Activated CD4-positive, alpha-beta memory T cell treated with anti-CD3 and anti-CD28 coated beads for 36 hours (primary cell): ENCODE results near the gene SLC44A1. TPM values are rescaled to one million over a fixed set of nuclear protein-coding genes. Genes with fewer than 3 reads are reported as not detected.

Experiments
- CTCF ChIA-PET: fragments of 350-600 bp; sonication (Branson Sonifier 250); formaldehyde crosslinking; loops from one replicate; lab custom pipeline; 2021; ENCODE audit warnings: antibody characterized with exemption, inconsistent platforms; lab: Charles Lee
- POLR2A ChIA-PET: fragments of 350-600 bp; sonication (Branson Sonifier 250); formaldehyde crosslinking; loops from one replicate; lab custom pipeline; 2021; ENCODE audit warnings: antibody characterized with exemption; lab: Charles Lee
- DNase-seq: peaks from one replicate; pipeline ENCODE4 v3.0.0-alpha.2; 2020
- H3K27ac Mint-ChIP-seq: one replicate; pipeline ENCODE4 v1.8.0; 2021; ENCODE audit warnings: mixed read lengths
- H3K27me3 Mint-ChIP-seq: one replicate; pipeline ENCODE4 v1.8.0; 2021; ENCODE audit warnings: mixed read lengths
- H3K36me3 Mint-ChIP-seq: one replicate; pipeline ENCODE4 v1.8.0; 2021; ENCODE audit warnings: mixed read lengths
- H3K4me1 Mint-ChIP-seq: one replicate; pipeline ENCODE4 v1.8.0; 2021; ENCODE audit warnings: low read depth, mixed read lengths
- H3K4me3 Mint-ChIP-seq: one replicate; pipeline ENCODE4 v1.8.0; 2021; ENCODE audit warnings: mild to moderate bottlenecking, mixed read lengths
- H3K9me3 Mint-ChIP-seq: one replicate; pipeline ENCODE4 v1.8.0; 2021; ENCODE audit warnings: mixed read lengths
- intact Hi-C: fragments of 100-400 bp; cut with micrococcal nuclease; formaldehyde crosslinking; loops from one replicate; pipeline ENCODE4 v1.15.1; 2023
- total RNA-seq, 2 experiments: library from RNA; stranded (reverse); gene quantifications; one replicate each; pipeline ENCODE4 v1.2.3, GENCODE V29; 2021

SLC44A1 gene
- total RNA-seq, 2 experiments from 2014 or later: 11.8 to 12.2 TPM

DNA sequence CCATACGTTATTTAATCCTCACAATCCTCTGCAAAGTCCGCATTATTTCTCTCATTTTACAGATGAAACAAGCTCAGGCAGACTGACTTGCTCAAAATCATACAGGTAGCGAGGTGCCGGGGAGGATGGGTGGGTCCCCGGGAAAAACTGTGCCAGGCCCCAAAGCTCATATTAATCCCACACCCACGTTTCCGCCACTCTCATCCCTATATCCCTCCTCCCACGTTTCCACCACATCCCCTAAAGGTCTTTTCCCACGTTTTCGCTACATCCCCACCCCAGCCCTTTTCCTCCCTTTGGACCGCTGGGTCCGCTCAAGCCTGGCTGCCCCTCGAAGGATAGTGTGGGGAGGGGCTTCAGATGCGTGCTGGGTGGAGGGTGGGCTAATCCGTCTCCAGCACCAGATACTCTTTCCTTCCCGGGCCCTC lies 202.9 kb downstream of the SLC44A1 start:
- no peaks in the 10 kb centered on the region for H3K9me3 Mint-ChIP-seq
- POLR2A ChIA-PET: no interaction called here
- no peak for DNase-seq
- intact Hi-C loops: loop anchor here (1.0 to 5.0 kb wide), 5 partner anchors 95 to 1355 kb away; partner anchors contain the start of genes FKTN and SMC2
- H3K27me3 Mint-ChIP-seq: no peaks in the 10 kb centered on the region
- H3K4me1 Mint-ChIP-seq: peaks cover 13% of the 10 kb centered on the region
- peak overlapping the region; percentile 49 for H3K27ac Mint-ChIP-seq
- CTCF ChIA-PET: interaction anchor here (0.8 to 1.0 kb wide), 2 partner anchors 24 to 700 kb away, joined by 3 to 4 read pairs; partner anchors contain the start of gene NIPSNAP3A
- H3K4me3 Mint-ChIP-seq: peak overlapping the region; percentile 63
- no peaks in the 10 kb centered on the region for H3K36me3 Mint-ChIP-seq

DNA sequence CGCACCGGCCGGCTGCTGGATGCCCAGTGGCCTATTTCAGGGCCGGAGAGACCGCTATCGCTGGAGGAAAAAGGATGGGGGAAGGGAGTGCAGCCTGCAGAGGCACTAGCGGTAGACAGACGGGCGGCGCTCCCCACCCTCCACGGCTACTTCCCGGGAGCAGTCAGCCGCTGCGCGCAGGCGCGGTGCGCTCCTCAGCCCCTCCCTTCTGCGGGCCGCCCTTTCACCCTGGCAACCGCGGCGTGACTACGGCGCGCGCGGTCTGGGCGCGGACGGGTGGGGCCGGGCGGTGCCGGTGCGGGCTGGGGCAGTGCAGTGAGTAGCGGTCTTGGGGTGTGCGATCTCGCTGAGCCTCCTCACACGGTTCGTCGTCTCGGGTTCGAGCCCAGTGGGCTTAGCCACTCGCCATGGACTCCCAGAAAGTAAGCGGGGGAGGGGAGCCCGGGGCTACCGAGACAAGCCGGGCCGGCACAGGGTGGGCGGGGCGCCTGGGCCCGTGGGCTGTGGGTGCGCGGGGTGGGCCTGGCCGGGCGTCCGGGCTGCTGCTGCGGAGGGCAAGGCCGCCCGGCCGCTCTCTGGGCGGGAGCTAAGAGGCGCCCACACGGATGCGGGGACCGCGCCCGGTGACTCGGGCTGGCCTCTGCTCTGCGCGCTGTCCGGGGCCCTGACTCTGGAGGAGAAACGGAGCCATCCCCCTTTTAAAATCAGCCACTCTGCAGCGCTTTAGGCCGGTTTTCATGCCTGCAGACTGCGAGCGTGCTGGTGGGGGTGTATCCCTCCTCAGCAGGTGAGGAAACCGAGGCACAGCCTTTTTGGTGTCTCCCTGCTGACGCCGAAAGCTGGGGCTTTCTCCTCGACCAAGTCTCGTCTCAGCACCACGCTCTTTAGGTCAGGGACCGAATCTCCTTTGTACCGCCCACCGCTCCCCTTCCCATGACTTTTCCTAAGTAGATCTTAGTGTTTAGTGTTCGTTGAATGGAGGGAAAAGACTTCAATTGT lies 203.7 kb downstream of the SLC44A1 start, which contains the start of gene FSD1L:
TSS of gene FSD1L (plus strand) at position 221 of the 999 bp plus-strand sequence. CDS start at position 408, 187 bp downstream.
- Mint-ChIP-seq H3K9me3 (no peaks in the 10 kb centered on the region), H3K27me3 (no peaks in the 10 kb centered on the region), H3K36me3 (no peaks in the 10 kb centered on the region), H3K27ac (peak within 1 kb of the TSS; percentile 49), H3K4me3 (peak within 1 kb of the TSS; percentile 63), H3K4me1 (peaks cover 13% of the 10 kb centered on the region)
- ChIA-PET POLR2A (no interaction called here), CTCF (no interaction called here)
- intact Hi-C loops: loop anchor here (1.0 to 5.0 kb wide), 6 partner anchors 94 to 1356 kb away; partner anchors contain the start of genes FKTN, SLC44A1 and SMC2
- peak; percentile 90 for DNase-seq

DNA sequence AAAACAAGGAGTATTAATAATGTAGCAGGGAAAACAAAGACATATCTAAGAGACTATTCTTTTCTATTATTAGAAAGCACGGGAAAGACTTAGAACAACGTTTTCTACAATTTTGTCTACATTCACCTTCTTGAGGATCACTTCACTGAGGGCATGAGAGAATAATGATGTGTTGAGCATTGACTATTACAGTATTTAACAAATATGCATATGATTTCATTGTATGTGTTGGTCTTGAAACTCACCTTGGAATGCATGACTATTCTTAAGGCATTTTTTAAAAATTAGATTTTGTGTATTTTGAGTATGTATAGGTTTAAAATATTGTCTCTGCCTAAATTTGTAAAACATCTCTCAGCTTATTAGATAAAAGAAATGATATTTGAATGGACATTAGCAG lies 204.6 kb downstream of the SLC44A1 start:
- POLR2A ChIA-PET: interaction anchor here (0.9 kb wide), 1 partner anchor 18 kb away, joined by 3 read pairs; no protein-coding TSS in a partner anchor
- CTCF ChIA-PET: interaction anchor here (1.5 kb wide), 1 partner anchor 33 kb away, joined by 3 read pairs; no protein-coding TSS in a partner anchor
- peak overlapping the region; percentile 63 for H3K4me3 Mint-ChIP-seq
- H3K27ac Mint-ChIP-seq: no peak overlapping the region
- H3K9me3 Mint-ChIP-seq: no peaks in the 10 kb centered on the region
- H3K4me1 Mint-ChIP-seq: peaks cover 13% of the 10 kb centered on the region
- H3K27me3 Mint-ChIP-seq: no peaks in the 10 kb centered on the region
- DNase-seq: no peak
- intact Hi-C loops: loop anchor here (5.0 kb wide), 3 partner anchors 93 to 1357 kb away; partner anchors contain the start of gene SMC2
- no peaks in the 10 kb centered on the region for H3K36me3 Mint-ChIP-seq

DNA sequence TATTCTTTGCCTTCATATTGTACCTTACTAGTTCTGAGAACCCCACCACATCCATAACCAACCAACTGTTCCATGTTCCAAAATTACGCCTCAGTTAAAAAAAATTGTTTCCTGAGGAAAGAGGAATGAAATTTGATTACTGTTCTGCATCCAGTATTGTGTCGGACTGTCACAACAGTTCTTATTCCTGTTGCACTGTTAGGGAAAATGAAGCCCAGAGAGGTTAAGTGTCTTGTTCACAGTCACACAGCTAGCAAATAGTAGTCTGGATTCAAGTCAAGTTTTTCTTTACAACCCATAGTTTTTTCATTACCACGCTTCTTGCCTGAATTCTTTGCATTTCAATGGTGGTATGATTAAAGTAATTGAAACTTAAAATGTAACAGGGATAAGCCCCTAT lies 207.7 kb downstream of the SLC44A1 start:
- H3K36me3 Mint-ChIP-seq: peaks cover 3% of the 10 kb centered on the region
- CTCF ChIA-PET: no interaction called here
- no peaks in the 10 kb centered on the region for H3K9me3 Mint-ChIP-seq
- peaks cover 2% of the 10 kb centered on the region for H3K27me3 Mint-ChIP-seq
- POLR2A ChIA-PET: no interaction called here
- H3K27ac Mint-ChIP-seq: no peak overlapping the region
- no peak for DNase-seq
- H3K4me3 Mint-ChIP-seq: no peak overlapping the region
- H3K4me1 Mint-ChIP-seq: peaks cover 13% of the 10 kb centered on the region
- intact Hi-C loops: no loop called here

DNA sequence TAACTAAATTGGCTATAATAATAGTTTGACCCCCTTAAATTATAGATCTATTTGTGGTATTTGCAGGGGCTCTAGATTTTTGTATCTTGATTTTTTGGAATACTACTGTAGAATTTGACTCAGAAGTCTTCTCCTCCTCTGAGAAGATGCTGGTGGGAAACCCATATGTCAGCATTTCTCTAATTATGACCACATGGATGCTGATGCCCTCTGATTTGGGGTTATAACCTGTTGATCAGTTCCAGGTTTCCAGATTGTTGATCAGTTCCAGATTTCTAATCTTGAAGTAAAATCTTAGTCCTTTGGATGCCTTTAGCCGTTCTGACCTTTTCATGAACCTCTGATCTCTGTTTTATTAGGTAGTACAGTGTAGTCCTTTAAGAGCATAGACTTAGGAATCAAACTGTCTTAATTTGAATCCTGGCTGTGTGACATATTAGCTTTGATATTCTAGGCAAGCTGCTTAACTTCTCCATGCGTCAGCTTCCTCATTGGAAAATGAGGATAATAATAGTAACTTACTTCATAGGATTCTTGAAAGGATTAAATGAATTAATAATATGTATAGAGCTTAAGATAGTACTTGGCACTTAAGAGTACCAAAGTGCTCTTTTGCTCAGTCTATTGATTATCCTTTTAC lies 211.5 kb downstream of the SLC44A1 start:
- Mint-ChIP-seq H3K27ac (no peak overlapping the region), H3K4me3 (no peak overlapping the region), H3K36me3 (peaks cover 10% of the 10 kb centered on the region), H3K9me3 (peaks cover 8% of the 10 kb centered on the region), H3K4me1 (no peaks in the 10 kb centered on the region), H3K27me3 (peaks cover 2% of the 10 kb centered on the region)
- intact Hi-C loops: no loop called here
- ChIA-PET CTCF (no interaction called here), POLR2A (no interaction called here)
- no peak for DNase-seq

DNA sequence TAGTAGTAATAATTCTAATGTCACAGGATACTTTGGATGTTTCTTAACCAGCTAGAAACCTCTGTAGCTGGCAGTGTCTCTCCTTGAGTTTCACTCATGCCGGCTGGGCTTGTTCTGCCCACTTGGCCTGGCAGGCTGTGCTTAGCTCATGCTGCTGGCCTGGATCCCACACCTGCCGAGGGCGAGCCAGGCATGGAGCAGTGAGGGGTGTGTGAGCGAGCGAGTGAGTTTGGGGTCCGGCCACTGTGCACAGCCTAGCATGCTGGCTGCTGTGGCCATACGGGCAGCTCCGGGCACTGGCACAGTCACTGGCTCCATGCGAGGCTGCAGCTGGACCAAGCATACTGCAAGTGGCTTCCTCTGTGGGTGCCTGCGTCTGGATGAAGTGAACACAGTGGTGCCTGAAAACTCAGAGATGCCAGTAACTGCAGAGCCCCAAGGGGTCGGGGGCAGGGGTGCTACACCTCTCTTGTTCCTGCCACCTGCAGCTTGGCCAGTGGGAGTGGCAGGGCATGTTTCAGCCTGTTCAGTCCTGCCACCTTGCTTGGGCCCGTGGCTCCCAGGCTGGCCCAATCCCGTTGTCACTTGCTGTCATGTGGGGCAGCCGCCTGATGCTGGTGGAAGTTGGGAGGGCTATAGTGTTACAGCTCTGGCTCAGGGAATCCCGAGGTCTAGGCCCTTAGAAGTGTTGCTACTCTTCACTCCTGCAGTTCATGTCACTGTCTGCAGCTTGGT lies 213.3 kb downstream of the SLC44A1 start:
- intact Hi-C loops: no loop called here
- Mint-ChIP-seq H3K36me3 (peaks cover 10% of the 10 kb centered on the region), H3K4me1 (no peaks in the 10 kb centered on the region), H3K27ac (no peak overlapping the region), H3K9me3 (peaks cover 8% of the 10 kb centered on the region), H3K4me3 (no peak overlapping the region), H3K27me3 (peaks cover 2% of the 10 kb centered on the region)
- CTCF ChIA-PET: interaction anchor here (0.9 kb wide), 1 partner anchor 423 kb away, joined by 3 read pairs; no protein-coding TSS in a partner anchor
- POLR2A ChIA-PET: no interaction called here
- DNase-seq: no peak

DNA sequence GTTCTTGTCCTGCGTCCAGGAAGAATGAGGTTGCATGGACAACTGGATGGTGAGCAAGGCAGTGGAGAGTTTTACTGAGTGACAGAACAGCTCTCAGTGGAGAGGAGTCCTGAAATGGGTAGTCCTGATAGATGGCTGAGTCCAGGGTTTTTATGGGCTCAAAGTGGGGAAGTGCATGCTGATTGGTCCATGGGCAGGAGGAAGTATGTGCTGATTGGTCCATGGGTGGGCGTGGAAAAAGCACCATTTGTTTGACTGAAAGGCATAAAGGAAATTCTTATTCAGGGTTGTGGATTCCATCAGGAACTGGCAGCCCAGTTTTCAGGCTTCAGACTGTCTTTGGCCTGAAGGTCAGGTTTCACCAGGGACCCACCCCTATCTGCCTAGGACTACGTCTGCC lies 214.0 kb downstream of the SLC44A1 start:
- intact Hi-C loops: no loop called here
- DNase-seq: no peak
- peaks cover 10% of the 10 kb centered on the region for H3K36me3 Mint-ChIP-seq
- ChIA-PET CTCF (no interaction called here), POLR2A (no interaction called here)
- H3K4me1 Mint-ChIP-seq: no peaks in the 10 kb centered on the region
- no peak overlapping the region for H3K27ac Mint-ChIP-seq
- H3K9me3 Mint-ChIP-seq: peaks cover 8% of the 10 kb centered on the region
- H3K4me3 Mint-ChIP-seq: no peak overlapping the region
- H3K27me3 Mint-ChIP-seq: peaks cover 2% of the 10 kb centered on the region

DNA sequence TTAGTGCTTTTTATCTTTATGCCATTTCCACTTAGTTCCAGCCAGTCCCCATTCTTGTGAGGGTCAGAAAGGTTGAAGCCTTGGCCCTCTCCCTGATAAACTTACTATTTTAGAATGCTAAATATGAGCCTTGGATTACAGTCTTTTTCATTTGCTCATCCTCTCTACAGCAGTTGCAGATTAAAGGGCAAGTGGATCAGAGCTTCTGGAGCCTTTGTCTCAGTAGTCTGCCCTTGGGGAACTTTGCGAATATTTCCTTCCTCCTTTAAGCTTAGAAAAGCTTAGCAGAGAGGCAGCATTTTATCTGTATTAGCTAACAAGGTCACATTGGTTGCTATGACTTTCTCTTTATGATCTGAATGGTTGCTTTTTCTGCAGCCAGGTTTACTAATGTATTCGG lies 214.9 kb downstream of the SLC44A1 start:
- no peak for DNase-seq
- peaks cover 2% of the 10 kb centered on the region for H3K27me3 Mint-ChIP-seq
- peaks cover 10% of the 10 kb centered on the region for H3K36me3 Mint-ChIP-seq
- H3K4me3 Mint-ChIP-seq: no peak overlapping the region
- ChIA-PET POLR2A (no interaction called here), CTCF (no interaction called here)
- H3K27ac Mint-ChIP-seq: no peak overlapping the region
- peaks cover 8% of the 10 kb centered on the region for H3K9me3 Mint-ChIP-seq
- H3K4me1 Mint-ChIP-seq: no peaks in the 10 kb centered on the region
- intact Hi-C loops: no loop called here

GRCh38 chr9:105466898-105467455 lies 222.5 kb downstream of the SLC44A1 start:
- no peak for DNase-seq
- no peaks in the 10 kb centered on the region for H3K4me1 Mint-ChIP-seq
- ChIA-PET CTCF (no interaction called here), POLR2A (no interaction called here)
- no peaks in the 10 kb centered on the region for H3K27me3 Mint-ChIP-seq
- no peaks in the 10 kb centered on the region for H3K9me3 Mint-ChIP-seq
- no peak overlapping the region for H3K27ac Mint-ChIP-seq
- intact Hi-C loops: no loop called here
- no peak overlapping the region for H3K4me3 Mint-ChIP-seq
- peaks cover 15% of the 10 kb centered on the region for H3K36me3 Mint-ChIP-seq

DNA sequence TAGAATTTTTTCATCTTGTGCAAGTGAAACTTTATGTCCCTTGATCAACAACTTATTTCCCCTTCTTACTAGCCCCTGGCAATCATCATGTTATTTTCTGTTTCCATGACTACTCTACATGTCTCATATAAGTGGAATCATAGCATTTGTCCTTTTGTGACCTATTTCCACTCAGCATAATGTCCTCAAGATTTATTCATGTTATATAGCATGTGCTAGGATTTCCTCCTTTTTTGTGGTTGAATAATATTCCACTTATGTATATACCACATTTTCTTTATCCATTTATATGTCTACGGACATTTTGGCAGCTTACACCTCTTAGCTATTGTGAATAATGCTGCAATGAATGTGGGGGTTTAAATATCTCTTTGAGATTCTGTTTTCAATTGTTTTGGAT lies 224.4 kb downstream of the SLC44A1 start:
- Mint-ChIP-seq H3K27me3 (no peaks in the 10 kb centered on the region), H3K4me3 (no peak overlapping the region), H3K4me1 (no peaks in the 10 kb centered on the region), H3K36me3 (peaks cover 15% of the 10 kb centered on the region), H3K9me3 (no peaks in the 10 kb centered on the region), H3K27ac (no peak overlapping the region)
- ChIA-PET POLR2A (no interaction called here), CTCF (no interaction called here)
- DNase-seq: no peak
- intact Hi-C loops: no loop called here

DNA sequence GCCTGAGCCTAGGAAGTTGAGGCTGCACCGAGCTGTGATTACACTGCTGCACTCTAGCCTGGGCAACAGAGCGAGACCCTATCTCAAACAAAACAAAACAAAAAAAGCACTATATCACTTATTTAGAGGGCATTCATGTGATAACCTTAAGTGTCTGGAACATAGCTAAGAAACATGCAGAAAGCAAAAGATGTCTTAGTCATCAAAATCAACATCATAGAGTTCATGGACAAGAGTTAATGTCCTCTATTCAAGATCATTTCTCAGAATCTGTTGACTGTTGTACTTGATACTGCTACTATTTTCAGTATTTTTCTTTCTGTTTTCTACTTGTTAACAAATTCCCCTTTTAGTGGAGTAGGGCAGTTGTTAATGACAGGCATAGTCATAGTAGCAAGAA lies 228.8 kb downstream of the SLC44A1 start:
- Mint-ChIP-seq H3K4me1 (no peaks in the 10 kb centered on the region), H3K9me3 (no peaks in the 10 kb centered on the region), H3K36me3 (peaks cover 9% of the 10 kb centered on the region), H3K27me3 (no peaks in the 10 kb centered on the region), H3K27ac (no peak overlapping the region), H3K4me3 (no peak overlapping the region)
- intact Hi-C loops: no loop called here
- ChIA-PET CTCF (interaction anchor here (0.6 kb wide), 1 partner anchor 387 kb away, joined by 3 read pairs; no protein-coding TSS in a partner anchor), POLR2A (no interaction called here)
- DNase-seq: no peak
